Upper lobe of right lung (tissue), 1 donor: ENCODE results near the gene INPP4B. TPM values are rescaled to one million over a fixed set of nuclear protein-coding genes. Genes with fewer than 3 reads are reported as not detected.

Source experiments
- ATAC-seq: fragments of 200-7000 bp; cut with Tn5 transposase; one replicate; pipeline ENCODE4 v1.9.1; 2020; ENCODE audit warnings: mild to moderate bottlenecking, moderate library complexity
- DNase-seq: peaks from one replicate; pipeline ENCODE4 v3.0.0-alpha.2; 2020
- H3K27ac ChIP-seq: fragments of 200-600 bp; one replicate; pipeline ENCODE4 v1.8.0; 2022
- H3K27me3 ChIP-seq: fragments of 200-600 bp; one replicate; pipeline ENCODE4 v1.8.0; 2022; ENCODE audit warnings: mild to moderate bottlenecking
- H3K36me3 ChIP-seq: fragments of 200-600 bp; one replicate; pipeline ENCODE4 v1.8.0; 2022
- H3K4me1 ChIP-seq: fragments of 200-600 bp; one replicate; pipeline ENCODE4 v1.8.0; 2022
- H3K4me3 ChIP-seq: fragments of 200-600 bp; one replicate; pipeline ENCODE4 v1.8.0; 2022; ENCODE audit warnings: mild to moderate bottlenecking
- H3K9me3 ChIP-seq: fragments of 200-600 bp; one replicate; pipeline ENCODE4 v1.8.0; 2022
- CTCF ChIP-seq: fragments of 200-600 bp; IDR thresholded peaks from one replicate; pipeline ENCODE4 v1.8.0; 2022; ENCODE audit warnings: antibody characterized with exemption
- intact Hi-C: fragments of 100-400 bp; cut with DNase I; formaldehyde crosslinking; loops from one replicate; pipeline ENCODE4 v1.11.0; 2022
- total RNA-seq: library from RNA; stranded (reverse); fragmentation: NEBNext Ultra II Directional; extraction: Animal tissue kit (Norgen Biotek cat#: 25700); gene quantifications from one replicate; pipeline ENCODE4 v1.2.1, GENCODE V29; 2021
- donor health status: DM: no; HTN: yes; CAD: no; lungs with severe emphysema.

The INPP4B gene
- total RNA-seq, 1 donor from 2014 or later: 20.7 TPM

- no peak overlapping the region for H3K4me3 ChIP-seq
- H3K27ac ChIP-seq: no peak overlapping the region
- DNase-seq (no peak), ATAC-seq (no peak)
- no peaks in the 10 kb centered on the region for H3K9me3 ChIP-seq
- no peaks in the 10 kb centered on the region for H3K36me3 ChIP-seq
- TF ChIP-seq CTCF: no peak
- no peaks in the 10 kb centered on the region for H3K4me1 ChIP-seq
- intact Hi-C loops: no loop called here
- H3K27me3 ChIP-seq: no peaks in the 10 kb centered on the region
These were observed 260.7 kb downstream of the INPP4B start for GRCh38 chr4:142585411-142585810.

GRCh38 chr4:142583708-142584107 lies 262.4 kb downstream of the INPP4B start:
- no peak for ATAC-seq
- Histone ChIP-seq H3K4me1 (no peaks in the 10 kb centered on the region), H3K9me3 (no peaks in the 10 kb centered on the region), H3K36me3 (no peaks in the 10 kb centered on the region), H3K27ac (no peak overlapping the region), H3K4me3 (no peak overlapping the region), H3K27me3 (no peaks in the 10 kb centered on the region)
- intact Hi-C loops: no loop called here
- no peak for TF ChIP-seq CTCF
- no peak for DNase-seq

GRCh38 chr4:142582340-142582739 lies 263.8 kb downstream of the INPP4B start:
- no peaks in the 10 kb centered on the region for H3K4me1 ChIP-seq
- H3K27ac ChIP-seq: no peak overlapping the region
- intact Hi-C loops: no loop called here
- no peak for DNase-seq
- H3K9me3 ChIP-seq: no peaks in the 10 kb centered on the region
- no peak for TF ChIP-seq CTCF
- ATAC-seq: no peak
- no peaks in the 10 kb centered on the region for H3K27me3 ChIP-seq
- H3K4me3 ChIP-seq: no peak overlapping the region
- no peaks in the 10 kb centered on the region for H3K36me3 ChIP-seq

DNA sequence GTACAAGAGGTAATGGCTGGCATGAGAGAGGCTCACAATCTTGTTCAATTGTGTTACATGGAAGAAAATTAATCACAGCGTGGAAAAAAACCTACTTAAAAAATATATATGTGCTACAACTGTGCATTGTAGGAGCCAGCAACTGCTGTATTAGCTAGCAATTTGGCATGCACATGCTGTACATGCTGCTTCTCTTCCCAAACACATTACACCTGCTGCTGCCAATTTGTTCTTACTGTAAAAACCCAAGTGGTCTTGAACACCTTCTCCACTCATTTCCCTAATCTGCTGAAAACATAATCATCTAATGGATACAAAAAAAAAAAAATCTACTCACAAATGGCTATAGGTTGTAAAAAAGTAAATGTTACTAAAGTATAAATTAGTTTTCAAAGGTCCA lies 264.2 kb downstream of the INPP4B start:
- DNase-seq: no peak
- intact Hi-C loops: no loop called here

GRCh38 chr4:142579443-142579842 lies 266.7 kb downstream of the INPP4B start:
- Histone ChIP-seq H3K36me3 (no peaks in the 10 kb centered on the region), H3K27ac (no peak overlapping the region), H3K27me3 (no peaks in the 10 kb centered on the region), H3K4me3 (no peak overlapping the region), H3K4me1 (no peaks in the 10 kb centered on the region), H3K9me3 (no peaks in the 10 kb centered on the region)
- no peak for DNase-seq
- TF ChIP-seq CTCF: no peak
- ATAC-seq: no peak
- intact Hi-C loops: no loop called here

More for the DNA sequence above, 264.2 kb downstream of the INPP4B start:
- TF ChIP-seq CTCF: no peak
- Histone ChIP-seq H3K9me3 (no peaks in the 10 kb centered on the region), H3K4me3 (no peak overlapping the region), H3K4me1 (no peaks in the 10 kb centered on the region), H3K27me3 (no peaks in the 10 kb centered on the region), H3K36me3 (no peaks in the 10 kb centered on the region), H3K27ac (no peak overlapping the region)
- no peak for ATAC-seq

DNA sequence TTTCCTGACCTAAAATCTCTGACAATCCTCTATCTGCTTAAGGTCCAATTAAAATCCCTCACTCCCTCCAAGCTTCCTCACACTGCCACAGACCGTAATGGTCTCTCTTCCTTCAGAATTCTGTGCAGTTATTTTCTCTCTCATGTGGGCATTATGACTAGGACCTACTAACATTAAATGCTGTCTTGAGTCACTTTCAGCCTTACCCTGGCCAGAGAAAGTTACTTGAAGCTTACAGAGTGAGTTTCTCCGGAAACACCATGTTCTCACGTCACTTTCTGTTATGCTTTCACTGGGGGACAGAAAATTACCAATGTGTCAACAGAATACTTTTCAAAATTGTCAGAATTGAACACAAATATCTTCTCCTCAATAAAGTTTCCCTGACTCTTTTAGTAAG lies 271.8 kb downstream of the INPP4B start:
- Histone ChIP-seq H3K4me3 (no peak overlapping the region), H3K36me3 (no peaks in the 10 kb centered on the region), H3K9me3 (no peaks in the 10 kb centered on the region), H3K4me1 (no peaks in the 10 kb centered on the region), H3K27ac (no peak overlapping the region), H3K27me3 (no peaks in the 10 kb centered on the region)
- intact Hi-C loops: no loop called here
- ATAC-seq (no peak), DNase-seq (no peak)
- TF ChIP-seq CTCF: no peak
